22Rv1 (cell line): ENCODE results near the gene CMTM2.

ENCODE experiments used
- CTCF ChIP-seq: fragments of 450-650 bp; IDR thresholded peaks from 2 replicates; pipeline ENCODE4 v1.5.1; 2017; ENCODE audit warnings: mild to moderate bottlenecking
- ZFX ChIP-seq: fragments of 450-650 bp; IDR thresholded peaks from 2 replicates; pipeline ENCODE4 v1.6.1; 2017; ENCODE audit warnings: antibody characterized with exemption, borderline replicate concordance

DNA sequence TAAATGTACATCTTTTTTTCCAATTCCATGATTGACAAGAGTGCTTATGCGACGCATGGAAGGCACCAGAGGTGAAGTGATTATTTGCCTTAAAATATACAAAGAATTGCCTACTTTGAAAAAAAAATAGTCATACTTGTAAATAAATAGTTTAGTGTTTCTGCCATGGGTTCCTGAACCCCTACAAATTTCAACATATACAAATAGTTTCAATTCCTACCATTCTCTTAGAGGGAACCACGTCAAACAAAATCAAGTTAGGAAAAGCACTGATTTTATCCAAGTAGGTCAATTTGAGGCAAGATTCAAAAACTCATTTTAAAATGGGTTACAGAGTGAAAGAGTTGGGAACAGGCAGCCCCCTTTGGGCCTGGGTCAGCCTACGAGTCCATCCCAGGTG is 36.9 kb downstream of the CMTM2 start:
- no peak for TF ChIP-seq CTCF
- no peak for TF ChIP-seq ZFX
